GM12878 (cell line): ENCODE data around the gene CANX. TPM values are rescaled to one million over a fixed set of nuclear protein-coding genes. Genes with fewer than 3 reads are reported as not detected.

Source experiments
- ATAC-seq: fragments of 200-7000 bp; cut with Tn5 transposase; 3 replicates; pipeline ENCODE4 v1.9.1; 2020; ENCODE audit warnings: mild to moderate bottlenecking, moderate library complexity
- BruUV-seq: library from RNA; stranded (reverse); fragments of 400-500 nt; replicated peaks from 2 replicates; lab custom pipeline; 2021; lab: Mats Ljungman, UMichigan
- CTCF ChIA-PET: fragments of 300-600 bp; sonication (Branson Sonifier 250); formaldehyde crosslinking; extraction: SDS; loops from one replicate; lab custom pipeline; 2021; ENCODE audit warnings: inconsistent platforms; lab: Yijun Ruan, JAX
- POLR2A ChIA-PET: fragments of 350-600 bp; formaldehyde crosslinking; extraction: SDS; loops from one replicate; lab custom pipeline; 2021; ENCODE audit warnings: inconsistent platforms; lab: Charles Lee
- RAD21 ChIA-PET: fragments of 300-600 bp; sonication (Branson Sonifier 250); formaldehyde crosslinking; loops from one replicate; lab custom pipeline; 2023; ENCODE audit warnings: antibody characterized with exemption; ENCODE audit not compliant: unreplicated experiment; lab: Charles Lee
- SMC1A ChIA-PET: fragments of 300-600 bp; sonication (Branson Sonifier 250); formaldehyde crosslinking; loops from one replicate; lab custom pipeline; 2023; ENCODE audit not compliant: unreplicated experiment, uncharacterized antibody; lab: Charles Lee
- DNase-seq: peaks from one replicate; pipeline ENCODE4 v3.0.0-alpha.2; 2011; ENCODE audit warnings: low read depth, low spot score
- FAIRE-seq: peaks from 3 replicates; lab custom pipeline; 2011; peaks lifted over from hg19 to GRCh38; lab: Jason Lieb, UNC
- H2AFZ ChIP-seq: 2 replicates; pipeline ENCODE4 v1.6.0; 2011; ENCODE audit warnings: low read depth, low read length, control low read depth; ENCODE audit not compliant: control insufficient read depth
- H3K27ac ChIP-seq: 2 replicates; pipeline ENCODE4 v1.5.1; 2011; ENCODE audit warnings: control low read depth; ENCODE audit not compliant: control insufficient read depth, insufficient read depth
- H3K27me3 ChIP-seq, 2 experiments: replicated peaks in 1 of 2; 2 replicates each; pipeline versions ENCODE4 v1.6.0 to v1.6.1; 2011; ENCODE audit warnings: low read length in 1 of 2; ENCODE audit not compliant: control insufficient read depth in 2 of 2, insufficient read depth in 2 of 2
- H3K36me3 ChIP-seq, 2 experiments: 2 replicates each; pipeline ENCODE4 v1.5.1; 2011; ENCODE audit warnings: low read length in 1 of 2; ENCODE audit not compliant: control insufficient read depth in 2 of 2, insufficient read depth in 2 of 2
- H3K4me1 ChIP-seq: 2 replicates; pipeline ENCODE4 v1.6.1; 2011; ENCODE audit warnings: mild to moderate bottlenecking, low read length, moderate library complexity, mixed read lengths; ENCODE audit not compliant: control insufficient read depth, insufficient read depth
- H3K4me2 ChIP-seq: 2 replicates; pipeline ENCODE4 v1.6.0; 2011; ENCODE audit warnings: control low read depth; ENCODE audit not compliant: control insufficient read depth, insufficient read depth
- H3K4me3 ChIP-seq: fragments of 200-600 bp; sonication (generic); 2 replicates; pipeline ENCODE4 v1.5.1; 2016
- H3K79me2 ChIP-seq: 2 replicates; pipeline ENCODE4 v1.6.0; 2011; ENCODE audit warnings: low read length; ENCODE audit not compliant: control insufficient read depth, insufficient read depth
- H3K9ac ChIP-seq: 2 replicates; pipeline ENCODE4 v1.8.0; 2011; ENCODE audit warnings: low read length, control low read depth, mixed read lengths; ENCODE audit not compliant: control insufficient read depth, insufficient read depth
- H3K9me3 ChIP-seq: replicated peaks from 3 replicates; pipeline ENCODE4 v1.5.1; 2011; ENCODE audit warnings: mild to moderate bottlenecking, low read length; ENCODE audit not compliant: control insufficient read depth, insufficient read depth
- H4K20me1 ChIP-seq: 2 replicates; pipeline ENCODE4 v1.6.0; 2011; ENCODE audit not compliant: control insufficient read depth, insufficient read depth
- BHLHE40 ChIP-seq, 2 experiments: fragments of 450-650 bp in 1 of 2; IDR thresholded peaks; 2 replicates each; pipeline ENCODE4 v1.6.1; 2011 to 2017; ENCODE audit warnings: low read depth in 2 of 2, borderline replicate concordance in 1 of 2, improper control_type of control experiment in 1 of 2, low read length in 1 of 2, mild to moderate bottlenecking in 1 of 2
- IKZF2 ChIP-seq, 2 experiments: fragments of 450-650 bp; IDR thresholded peaks; 2 replicates each; pipeline ENCODE4 v1.6.1; 2017; ENCODE audit warnings: mild to moderate bottlenecking in 2 of 2, moderate library complexity in 2 of 2
- MYC ChIP-seq: IDR thresholded peaks from 2 replicates; pipeline ENCODE4 v1.6.1; 2011; ENCODE audit warnings: mild to moderate bottlenecking, low read length, moderate library complexity, inconsistent platforms; ENCODE audit not compliant: insufficient read depth, insufficient replicate concordance, insufficient read length, severe bottlenecking
- NR2F1 ChIP-seq: fragments of 450-650 bp; conservative IDR thresholded peaks from 2 replicates; pipeline ENCODE4 v1.6.1; 2017; ENCODE audit warnings: mild to moderate bottlenecking
- PML ChIP-seq: IDR thresholded peaks from 2 replicates; pipeline ENCODE4 v1.6.1; 2012; ENCODE audit warnings: low read length, inconsistent platforms
- POU2F2 ChIP-seq: IDR thresholded peaks from 3 replicates; pipeline ENCODE4 v1.6.1; 2011; ENCODE audit warnings: low read depth, mild to moderate bottlenecking, low read length, borderline replicate concordance
- SUPT20H ChIP-seq: IDR thresholded peaks from 2 replicates; pipeline ENCODE4 v1.6.1; 2011; ENCODE audit warnings: low read depth, mild to moderate bottlenecking, low read length, moderate library complexity, borderline replicate concordance; ENCODE audit not compliant: control insufficient read depth
- WGBS: methylation state at CpG from one replicate; pipeline ENCODE4 v1.1.6; 2016; ENCODE audit warnings: low lambda C conversion rate; ENCODE audit not compliant: insufficient replicate concordance, insufficient coverage; ENCODE audit errors: missing lambda C conversion rate; 5-methylcytosine and 5-hydroxymethylcytosine counted together
- in situ Hi-C: fragments of 300-500 bp; cut with MboI; formaldehyde crosslinking; loops from 9 replicates; pipeline ENCODE4 v1.14.3; 2018; ENCODE audit warnings: mixed read lengths
- intact Hi-C: fragments of 100-400 bp; cut with micrococcal nuclease; formaldehyde crosslinking; loops from one replicate; pipeline ENCODE4 v1.14.2; 2022; ENCODE audit not compliant: unreplicated experiment
- polyA plus RNA-seq, 11 experiments: library from polyadenylated mRNA; depleted of rRNA in 4 of 11; unstranded in 6 of 11; stranded (reverse) in 5 of 11; fragments of >200 nt; fragmentation: Nextera tagmentation in 4 of 11; fragmentation: Illumina TruSeq in 1 of 11; extraction: Ambion mirVana in 4 of 11; extraction: Trizol in 1 of 11; gene quantifications; 1 replicate in 1 of 11; 2 replicates in 10 of 11; pipeline versions ENCODE4 v1.2.1 to v1.2.3, GENCODE V29; 2011 to 2016; ENCODE audit warnings: inconsistent platforms in 2 of 11, missing spikeins in 2 of 11, low read depth in 1 of 11
- total RNA-seq, 4 experiments: library from RNA; depleted of rRNA in 3 of 4; stranded (reverse); fragments of >200 nt in 3 of 4; fragmentation: Illumina TruSeq in 1 of 4; extraction: Trizol in 1 of 4; gene quantifications; 2 replicates each; pipeline versions ENCODE4 v1.2.1 to v1.2.3, GENCODE V29; 2013 to 2021
- TF ChIP-seq, protein P1 (sequence below): IDR thresholded peaks from 2 replicates; pipeline ENCODE4 v1.6.1; 2012; ENCODE audit warnings: low read depth, low read length, improper control_type of control experiment

Gene CANX
- total and polyA plus RNA-seq, 10 of the 15 experiments (the other 5 are each of a cell fraction or from before 2014, with no cell fraction given) = 78.2 to 602 (median 412) TPM

DNA sequence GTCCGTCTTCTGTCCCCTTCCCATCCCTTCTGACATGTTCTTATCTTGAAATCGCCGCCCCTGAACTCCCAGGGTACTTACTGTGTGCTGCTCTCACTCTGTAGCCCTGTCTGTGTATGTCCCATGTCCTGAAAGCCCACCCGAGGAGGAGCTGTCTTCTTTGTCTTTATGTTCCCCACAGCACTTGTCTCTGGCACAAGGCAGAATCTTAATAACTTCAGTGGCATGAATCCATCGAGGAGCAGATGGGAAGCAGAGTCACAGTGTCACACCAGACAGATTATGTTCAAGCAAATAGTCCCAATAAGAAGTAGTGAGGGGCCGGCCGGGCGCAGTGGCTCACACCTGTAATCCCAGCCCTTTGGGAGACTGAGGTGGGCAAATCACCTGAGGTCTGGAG lies 65.3 kb downstream of the CANX start:
- peaks cover 12 to 19% of the 10 kb centered on the region in 2 experiments for H3K36me3 ChIP-seq
- FAIRE-seq (no peak), DNase-seq (no peak), ATAC-seq (no peak)
- ChIA-PET SMC1A (interaction anchor here (1.7 kb wide), 1 partner anchor 78 kb away, joined by 3 read pairs; no protein-coding TSS in a partner anchor), RAD21 (interaction anchor here (1.7 kb wide), 1 partner anchor 31 kb away, joined by 7 read pairs; no protein-coding TSS in a partner anchor), POLR2A (no interaction called here), CTCF (interaction anchor here (0.7 to 2.6 kb wide), 3 partner anchors 8 to 60 kb away, joined by 3 to 17 read pairs (median 14); partner anchors contain the start of gene LTC4S)
- H2AFZ ChIP-seq = no peak overlapping the region
- peaks cover 4% of the 10 kb centered on the region; the same call in 1 of the 2 replicates for H4K20me1 ChIP-seq
- peaks cover 25% of the 10 kb centered on the region for H3K4me1 ChIP-seq
- no peak overlapping the region for H3K4me3 ChIP-seq
- BruUV-seq = no TSS peak
- WGBS = 85% methylated on average over 8 of the region's 8 CpGs
- no peak for TF ChIP-seq POU2F2
- no peak for TF ChIP-seq NR2F1
- no peak for TF ChIP-seq BHLHE40 (IDR thresholded peaks at IDR 0.05; ENCODE audit: borderline replicate concordance in 1 of 2, low read depth in 2 of 2, low read length in 1 of 2)
- no peak for TF ChIP-seq SUPT20H
- TF ChIP-seq PML = no peak
- no peak for TF ChIP-seq IKZF2 (IDR thresholded peaks at IDR 0.05)
- TF ChIP-seq, protein P1, sequence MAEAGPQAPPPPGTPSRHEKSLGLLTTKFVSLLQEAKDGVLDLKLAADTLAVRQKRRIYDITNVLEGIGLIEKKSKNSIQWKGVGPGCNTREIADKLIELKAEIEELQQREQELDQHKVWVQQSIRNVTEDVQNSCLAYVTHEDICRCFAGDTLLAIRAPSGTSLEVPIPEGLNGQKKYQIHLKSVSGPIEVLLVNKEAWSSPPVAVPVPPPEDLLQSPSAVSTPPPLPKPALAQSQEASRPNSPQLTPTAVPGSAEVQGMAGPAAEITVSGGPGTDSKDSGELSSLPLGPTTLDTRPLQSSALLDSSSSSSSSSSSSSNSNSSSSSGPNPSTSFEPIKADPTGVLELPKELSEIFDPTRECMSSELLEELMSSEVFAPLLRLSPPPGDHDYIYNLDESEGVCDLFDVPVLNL = no peak
- no peak for TF ChIP-seq MYC
- no peaks in the 10 kb centered on the region for H3K27me3 ChIP-seq
- H3K9me3 ChIP-seq = no peaks in the 10 kb centered on the region
- no peak overlapping the region for H3K27ac ChIP-seq
- in situ Hi-C loops = no loop called here
- intact Hi-C loops = loop anchor here (5.0 to 10.0 kb wide), 2 partner anchors 33 to 211 kb away; no protein-coding TSS in a partner anchor
- no peak overlapping the region for H3K4me2 ChIP-seq
- H3K9ac ChIP-seq = no peak overlapping the region
- peaks cover 31% of the 10 kb centered on the region for H3K79me2 ChIP-seq
